GM21786 (cell line): Measurements from ENCODE around the gene CD33.
"Not testable (repeated sequence)": the region's sequence is repeated elsewhere in the genome, so short reads cannot be mapped to it uniquely, and the experiment has no call there.

Source experiments
- ATAC-seq: cut with Tn5 transposase; IDR thresholded peaks from one replicate; pipeline ENCODE4 v1.9.1; 2021; ENCODE audit not compliant: unreplicated experiment

CD33 gene

GRCh38 chr19:51224898-51225393 lies at the start of gene CD33:
Gene CD33, plus strand, starts transcription at chr19:51225080. Its CDS starts 39 bp downstream, at chr19:51225119.
- ATAC-seq: not testable (repeated sequence)

- no peak for ATAC-seq
These were observed 45.6 kb upstream of the CD33 start for GRCh38 chr19:51179256-51179655.

- no peak for ATAC-seq
These were observed 43.4 kb upstream of the CD33 start for GRCh38 chr19:51181377-51181912.

- ATAC-seq: no peak
These were observed 42.9 kb upstream of the CD33 start for GRCh38 chr19:51181913-51182419.

GRCh38 chr19:51183629-51184028 lies 41.3 kb upstream of the CD33 start:
- no peak for ATAC-seq

GRCh38 chr19:51185069-51185867 lies 39.6 kb upstream of the CD33 start:
- no peak for ATAC-seq

GRCh38 chr19:51185868-51186215 lies 39.0 kb upstream of the CD33 start:
- ATAC-seq: no peak

- no peak for ATAC-seq
These were observed 38.6 kb upstream of the CD33 start for GRCh38 chr19:51186323-51186722.

GRCh38 chr19:51187395-51188226 lies 37.3 kb upstream of the CD33 start:
- ATAC-seq: no peak

- no peak for ATAC-seq
These were observed 36.7 kb upstream of the CD33 start for GRCh38 chr19:51188227-51188559.

- no peak for ATAC-seq
These were observed 32.2 kb upstream of the CD33 start for GRCh38 chr19:51192689-51193088.

- ATAC-seq: no peak
These were observed 30.2 kb upstream of the CD33 start for GRCh38 chr19:51194527-51195315.

GRCh38 chr19:51195316-51195586 lies 29.6 kb upstream of the CD33 start:
- no peak for ATAC-seq

- ATAC-seq: no peak
These were observed 29.3 kb upstream of the CD33 start for GRCh38 chr19:51195616-51196015.

- no peak for ATAC-seq
These were observed 28.7 kb upstream of the CD33 start for GRCh38 chr19:51196181-51196580.

GRCh38 chr19:51198641-51199040 lies 26.2 kb upstream of the CD33 start:
- no peak for ATAC-seq

GRCh38 chr19:51200071-51200666 lies 24.7 kb upstream of the CD33 start:
- ATAC-seq: no peak

GRCh38 chr19:51201712-51202111 lies 23.2 kb upstream of the CD33 start:
- no peak for ATAC-seq

GRCh38 chr19:51203916-51204315 lies 21.0 kb upstream of the CD33 start:
- no peak for ATAC-seq

- no peak for ATAC-seq
These were observed 20.6 kb upstream of the CD33 start for GRCh38 chr19:51204321-51204720.

GRCh38 chr19:51207747-51208146 lies 17.1 kb upstream of the CD33 start:
- no peak for ATAC-seq
